GM06990 (cell line): ENCODE measurements around the gene STAB1.

Experiments
- DNase-seq: peaks from one replicate; pipeline ENCODE4 v3.0.0-alpha.2; 2011; ENCODE audit not compliant: insufficient read length; ENCODE audit errors: extremely low read depth
- H3K27me3 ChIP-seq: replicated peaks from 2 replicates; pipeline ENCODE4 v1.6.0; 2011; ENCODE audit warnings: low read length; ENCODE audit not compliant: control insufficient read depth, insufficient read depth
- H3K36me3 ChIP-seq: 2 replicates; pipeline ENCODE4 v1.5.1; 2011; ENCODE audit warnings: low read length; ENCODE audit not compliant: control insufficient read depth, insufficient read depth
- H3K4me3 ChIP-seq: replicated peaks from 2 replicates; pipeline ENCODE4 v1.5.1; 2011; ENCODE audit warnings: low read depth, mild to moderate bottlenecking, control low read depth, low read length
- CTCF ChIP-seq: IDR thresholded peaks from 2 replicates; pipeline ENCODE4 v1.5.1; 2011; ENCODE audit warnings: low read length, control low read depth, mild to moderate bottlenecking, inconsistent platforms; ENCODE audit not compliant: insufficient read depth, poor library complexity, severe bottlenecking

The STAB1 gene

GRCh38 chr3:52527039-52527731, 32.0 kb downstream of the STAB1 start:
- Histone ChIP-seq H3K4me3 (no peak overlapping the region), H3K36me3 (peaks cover 22% of the 10 kb centered on the region), H3K27me3 (no peaks in the 10 kb centered on the region)
- peak; percentile 8 for DNase-seq
- TF ChIP-seq CTCF = no peak

- peaks cover 22% of the 10 kb centered on the region for H3K36me3 ChIP-seq
- H3K27me3 ChIP-seq = no peaks in the 10 kb centered on the region
- TF ChIP-seq CTCF = no peak
- no peak for DNase-seq
- no peak overlapping the region for H3K4me3 ChIP-seq
These were observed 32.8 kb downstream of the STAB1 start for GRCh38 chr3:52527732-52528585.

- no peak for TF ChIP-seq CTCF
- DNase-seq = peak; percentile 2
- Histone ChIP-seq H3K4me3 (no peak overlapping the region), H3K27me3 (no peaks in the 10 kb centered on the region), H3K36me3 (peaks cover 22% of the 10 kb centered on the region)
These were observed 33.6 kb downstream of the STAB1 start for GRCh38 chr3:52528586-52529375.

- no peak for TF ChIP-seq CTCF
- no peak for DNase-seq
- H3K36me3 ChIP-seq = peaks cover 17% of the 10 kb centered on the region
- no peaks in the 10 kb centered on the region for H3K27me3 ChIP-seq
- no peak overlapping the region for H3K4me3 ChIP-seq
These were observed 34.5 kb downstream of the STAB1 start for GRCh38 chr3:52529376-52530333.
